ENCODE data around the gene GPR17. TPM values are rescaled to one million over a fixed set of nuclear protein-coding genes. Genes with fewer than 3 reads are reported as not detected.

GPR17 gene
- total RNA-seq, 1 experiment from 2014 or later: not detected

- H3K27ac ChIP-seq (ENCODE audit: low read length): no peak overlapping the region
- no peak for TF ChIP-seq CTCF (IDR thresholded peaks at IDR 0.05)
- TF ChIP-seq REST (IDR thresholded peaks at IDR 0.05; ENCODE audit: insufficient read depth in 1 of 2, low read depth in 2 of 2, low read length in 1 of 2): no peak
- no peak for TF ChIP-seq POLR2AphosphoS5 (IDR thresholded peaks at IDR 0.05; ENCODE audit: low read depth, low read length)
- no peak for TF ChIP-seq SIN3A (IDR thresholded peaks at IDR 0.05; ENCODE audit: borderline replicate concordance, insufficient read depth, low read depth, low read length)
- in situ Hi-C loops (cut with HindIII; ENCODE audit: low pct_unique_long_range_greater_than_20kb, low sequenced_read_pairs) (no loop called here), intact Hi-C loops (cut with micrococcal nuclease; ENCODE audit: unreplicated experiment) (no loop called here)
- ChIA-PET CTCF (interaction anchor here (1.5 kb wide), 1 partner anchor 56 kb away, joined by 7 read pairs; no protein-coding TSS in a partner anchor), POLR2A (no interaction called here)
- H3K27me3 ChIP-seq (ENCODE audit: control insufficient read depth, insufficient read depth, low read length): no peaks in the 10 kb centered on the region
- no peaks in the 10 kb centered on the region for H3K36me3 ChIP-seq (ENCODE audit: control insufficient read depth, insufficient read depth, low read length)
- H3K9me3 ChIP-seq (ENCODE audit: control insufficient read depth, insufficient read depth, low read depth, low read length): no peaks in the 10 kb centered on the region
- peaks cover 6% of the 10 kb centered on the region; the same call in 1 of the 2 replicates for H3K4me1 ChIP-seq (ENCODE audit: control insufficient read depth, insufficient read depth, low read length)
- no peak for ATAC-seq
- BruUV-seq (replicated peaks): no TSS peak
- H3K4me3 ChIP-seq (ENCODE audit: low read depth in 2 of 2, low read length in 2 of 2): no peak overlapping the region
- no peak for DNase-seq (ENCODE audit: low read depth, low spot score)
These were observed 1.6 kb downstream of the GPR17 start for GRCh38 chr2:127647242-127648190.

- no peaks in the 10 kb centered on the region for H3K27me3 ChIP-seq (ENCODE audit: control insufficient read depth, insufficient read depth, low read length)
- H3K9me3 ChIP-seq (ENCODE audit: control insufficient read depth, insufficient read depth, low read depth, low read length): no peaks in the 10 kb centered on the region
- ChIA-PET CTCF (interaction anchor here (1.5 kb wide), 1 partner anchor 57 kb away, joined by 7 read pairs; no protein-coding TSS in a partner anchor), POLR2A (no interaction called here)
- TF ChIP-seq SIN3A (IDR thresholded peaks at IDR 0.05; ENCODE audit: borderline replicate concordance, insufficient read depth, low read depth, low read length) (no peak), POLR2AphosphoS5 (IDR thresholded peaks at IDR 0.05; ENCODE audit: low read depth, low read length) (no peak), REST (IDR thresholded peaks at IDR 0.05; ENCODE audit: insufficient read depth in 1 of 2, low read depth in 2 of 2, low read length in 1 of 2) (no peak), CTCF (IDR thresholded peaks at IDR 0.05) (no peak), TCF7L2 (IDR thresholded peaks at IDR 0.05; ENCODE audit: low read depth, low read length) (no peak)
- H3K4me3 ChIP-seq (ENCODE audit: low read depth in 2 of 2, low read length in 2 of 2): no peak overlapping the region
- H3K36me3 ChIP-seq (ENCODE audit: control insufficient read depth, insufficient read depth, low read length): no peaks in the 10 kb centered on the region
- in situ Hi-C loops (cut with HindIII; ENCODE audit: low pct_unique_long_range_greater_than_20kb, low sequenced_read_pairs): no loop called here
- peaks cover 6% of the 10 kb centered on the region; the same call in 1 of the 2 replicates for H3K4me1 ChIP-seq (ENCODE audit: control insufficient read depth, insufficient read depth, low read length)
- H3K27ac ChIP-seq (ENCODE audit: low read length): no peak overlapping the region
- BruUV-seq (replicated peaks): no TSS peak
- intact Hi-C loops (cut with micrococcal nuclease; ENCODE audit: unreplicated experiment): no loop called here
- DNase-seq (ENCODE audit: low read depth, low spot score) (no peak), ATAC-seq (no peak)
These were observed 2.4 kb downstream of the GPR17 start for GRCh38 chr2:127648321-127648720.
